Astrocyte (in vitro differentiated cells and primary cell): Measurements from ENCODE around the gene JTB. TPM values are rescaled to one million over a fixed set of nuclear protein-coding genes. Genes with fewer than 3 reads are reported as not detected.

Experiments used
- DNase-seq: peaks from one replicate; pipeline ENCODE4 v3.0.0-alpha.2; 2010; ENCODE audit warnings: low read depth
- FAIRE-seq: peaks from 2 replicates; lab custom pipeline; 2011; peaks lifted over from hg19 to GRCh38; lab: Jason Lieb, UNC
- H2AFZ ChIP-seq: 2 replicates; pipeline ENCODE4 v1.6.0; 2012; ENCODE audit warnings: low read depth, low read length, inconsistent platforms
- H3K27ac ChIP-seq: 2 replicates; pipeline ENCODE4 v1.5.1; 2011; ENCODE audit warnings: low read depth, low read length, inconsistent platforms
- H3K27me3 ChIP-seq: 2 replicates; pipeline ENCODE4 v1.6.0; 2011; ENCODE audit warnings: low read length, inconsistent platforms; ENCODE audit not compliant: insufficient read depth
- H3K36me3 ChIP-seq: 2 replicates; pipeline ENCODE4 v1.5.1; 2011; ENCODE audit warnings: low read length, inconsistent platforms; ENCODE audit not compliant: insufficient read depth
- H3K4me1 ChIP-seq: 2 replicates; pipeline ENCODE4 v1.5.1; 2011; ENCODE audit warnings: low read length, inconsistent platforms; ENCODE audit not compliant: insufficient read depth
- H3K4me2 ChIP-seq: 2 replicates; pipeline ENCODE4 v1.6.0; 2012; ENCODE audit warnings: low read length, inconsistent platforms
- H3K4me3 ChIP-seq: 2 replicates; pipeline ENCODE4 v1.5.1; 2011; ENCODE audit warnings: low read depth, mild to moderate bottlenecking, low read length, inconsistent platforms; ENCODE audit not compliant: insufficient read depth
- H3K79me2 ChIP-seq: 2 replicates; pipeline ENCODE4 v1.6.0; 2012; ENCODE audit warnings: mild to moderate bottlenecking, low read length, inconsistent platforms; ENCODE audit not compliant: insufficient read depth
- H3K9ac ChIP-seq: 2 replicates; pipeline ENCODE4 v1.6.0; 2012; ENCODE audit warnings: mild to moderate bottlenecking, low read length, inconsistent platforms
- H3K9me3 ChIP-seq: 2 replicates; pipeline ENCODE4 v1.5.1; 2012; ENCODE audit warnings: low read depth, mild to moderate bottlenecking, low read length, inconsistent platforms; ENCODE audit not compliant: insufficient read depth
- H4K20me1 ChIP-seq: 2 replicates; pipeline ENCODE4 v1.6.0; 2012; ENCODE audit warnings: low read length, inconsistent platforms; ENCODE audit not compliant: insufficient read depth
- H3K27ac Mint-ChIP-seq: one replicate; pipeline ENCODE4 v1.8.0; 2021; ENCODE audit warnings: mild to moderate bottlenecking, mixed read lengths; ENCODE audit not compliant: unreplicated experiment
- H3K27me3 Mint-ChIP-seq: one replicate; pipeline ENCODE4 v1.8.0; 2021; ENCODE audit warnings: low read depth, mixed read lengths; ENCODE audit not compliant: unreplicated experiment
- H3K36me3 Mint-ChIP-seq: one replicate; pipeline ENCODE4 v1.8.0; 2021; ENCODE audit warnings: low read depth, mixed read lengths; ENCODE audit not compliant: unreplicated experiment
- H3K4me1 Mint-ChIP-seq: one replicate; pipeline ENCODE4 v1.8.0; 2021; ENCODE audit warnings: low read depth, mixed read lengths; ENCODE audit not compliant: unreplicated experiment
- H3K4me3 Mint-ChIP-seq: one replicate; pipeline ENCODE4 v1.8.0; 2021; ENCODE audit warnings: mild to moderate bottlenecking, moderate library complexity, mixed read lengths; ENCODE audit not compliant: unreplicated experiment
- H3K9me3 Mint-ChIP-seq: one replicate; pipeline ENCODE4 v1.8.0; 2021; ENCODE audit warnings: mild to moderate bottlenecking, mixed read lengths; ENCODE audit not compliant: unreplicated experiment
- CTCF ChIP-seq: IDR thresholded peaks from 2 replicates; pipeline ENCODE4 v1.5.1; 2011; ENCODE audit warnings: low read depth, mild to moderate bottlenecking, inconsistent platforms, low read length, moderate library complexity; ENCODE audit not compliant: insufficient read depth
- EZH2 ChIP-seq: IDR thresholded peaks from 2 replicates; pipeline ENCODE4 v1.6.1; 2012; ENCODE audit warnings: mild to moderate bottlenecking, low read length, inconsistent platforms; ENCODE audit not compliant: insufficient read depth
- microRNA-seq: library from miRNA; unstranded; fragments of <30 nt; microRNA quantifications from one replicate; pipeline ENCODE4 v1.2.0, GENCODE V29; 2020
- total RNA-seq: library from RNA; stranded (reverse); gene quantifications from 2 replicates; pipeline ENCODE4 v1.2.1, GENCODE V29; 2021

Gene JTB
- total RNA-seq, 1 donor from 2014 or later: 103 TPM

GRCh38 chr1:153926405-153926804, 51.1 kb downstream of the JTB start:
- Histone ChIP-seq H3K4me2 (no peak overlapping the region), H3K27me3 (no peaks in the 10 kb centered on the region), H3K9ac (no peak overlapping the region), H3K4me1 (peaks cover 17% of the 10 kb centered on the region), H4K20me1 (peaks cover 8% of the 10 kb centered on the region), H3K27ac (no peak overlapping the region), H3K4me3 (no peak overlapping the region), H3K36me3 (peaks cover 2% of the 10 kb centered on the region), H3K79me2 (peaks cover 8% of the 10 kb centered on the region), H2AFZ (no peak overlapping the region), H3K9me3 (no peaks in the 10 kb centered on the region)
- TF ChIP-seq EZH2 (no peak), CTCF (no peak)
- DNase-seq (no peak), FAIRE-seq (no peak)
- no peak overlapping the region for H3K4me3 Mint-ChIP-seq
- no peak overlapping the region for H3K27ac Mint-ChIP-seq
- no peaks in the 10 kb centered on the region for H3K27me3 Mint-ChIP-seq
- H3K4me1 Mint-ChIP-seq: peaks cover 1% of the 10 kb centered on the region
- peaks cover 5% of the 10 kb centered on the region for H3K36me3 Mint-ChIP-seq
- H3K9me3 Mint-ChIP-seq: no peaks in the 10 kb centered on the region

Small RNA genes within 50 kb of the gene (microRNA-seq; reads per million reads assigned to microRNA genes)
- gene MIR6737: 1.6 reads per million

Other genes starting within 250 kb of the JTB start
- 39.5 and 40.2 TPM in 2 replicates for gene INTS3, start 249.6 kb downstream of the JTB start, total RNA-seq
- 5.9 and 8.5 TPM in 2 replicates for gene SLC27A3, start 202.3 kb downstream of the JTB start, total RNA-seq
- 48.4 and 56.9 TPM in 2 replicates for gene GATAD2B, start 54.7 kb downstream of the JTB start, total RNA-seq
- gene DENND4B, start 31.0 kb downstream of the JTB start, total RNA-seq: 31.3 and 32.2 TPM in 2 replicates
- 38.3 and 38.4 TPM in 2 replicates for gene CRTC2, start 19.1 kb downstream of the JTB start, total RNA-seq
- 90.2 and 91.7 TPM in 2 replicates for gene SLC39A1, start 14.1 kb downstream of the JTB start, total RNA-seq
- gene CREB3L4, start 9.8 kb downstream of the JTB start, total RNA-seq: 5.3 and 6.1 TPM in 2 replicates
- gene RAB13, start 8.7 kb upstream of the JTB start, total RNA-seq: 143 and 145 TPM in 2 replicates
- gene RPS27, start 13.1 kb upstream of the JTB start, total RNA-seq: 1,010 and 1,149 TPM in 2 replicates
- 0.07 TPM in 1 of 2 replicates, not detected in the other for gene NUP210L, start 177.4 kb upstream of the JTB start, total RNA-seq
- gene TPM3, start 214.4 kb upstream of the JTB start, total RNA-seq: 600 and 687 TPM in 2 replicates
- gene CFAP141, start 228.7 kb upstream of the JTB start, total RNA-seq: not detected in 2 replicates
- gene UBAP2L, start 243.3 kb upstream of the JTB start, total RNA-seq: 203 and 218 TPM in 2 replicates